Glomerular visceral epithelial cell (primary cell): ENCODE measurements around the gene WDR83.
"Not testable (repeated sequence)": the region's sequence is repeated elsewhere in the genome, so short reads cannot be mapped to it uniquely, and the experiment has no call there.

Source experiments
- DNase-seq: peaks from one replicate; pipeline ENCODE4 v3.0.0-alpha.2; 2016; ENCODE audit errors: extremely low spot score

WDR83 gene

GRCh38 chr19:12656899-12657571 is 9.6 kb upstream of the WDR83 start:
- no peak for DNase-seq

- DNase-seq, result no peak
These were observed 8.6 kb upstream of the WDR83 start for GRCh38 chr19:12657966-12658365.

DNA sequence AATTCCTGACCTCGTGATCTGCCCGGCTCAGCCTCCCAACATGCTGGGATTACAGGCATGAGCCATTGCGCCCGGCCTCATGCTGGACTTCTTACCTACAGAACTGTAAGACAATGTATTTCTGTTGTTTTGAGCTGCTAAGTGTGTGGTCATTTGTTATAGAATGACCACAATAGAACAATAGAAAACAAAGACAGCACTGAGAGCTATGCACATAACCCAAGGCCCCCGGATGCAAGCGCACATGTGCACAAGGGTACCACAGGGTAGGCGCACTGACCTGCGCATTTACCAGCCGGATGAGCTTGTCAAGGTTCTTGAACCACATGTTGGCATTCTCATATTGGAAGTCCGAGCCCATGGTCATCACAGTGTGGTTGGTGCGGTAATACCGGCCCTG is 5.6 kb upstream of the WDR83 start:
- DNase-seq, result no peak

- DNase-seq, result no peak
These were observed 2.0 kb upstream of the WDR83 start for GRCh38 chr19:12664406-12665280.

DNA sequence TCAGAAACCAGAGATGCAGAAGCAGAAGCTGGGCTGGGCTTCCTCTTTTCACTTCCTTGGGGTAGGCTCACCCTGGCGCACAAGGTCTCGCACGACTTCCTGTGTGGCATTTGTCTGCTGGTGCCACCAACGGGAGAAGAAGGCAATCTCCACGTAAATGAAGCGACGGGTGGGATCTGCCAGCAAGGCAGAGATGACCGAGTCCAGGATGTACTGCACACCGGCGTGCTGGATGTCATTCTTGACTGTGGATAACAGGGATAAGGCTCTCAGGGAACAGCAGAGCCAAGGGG is 1.4 kb upstream of the WDR83 start:
- DNase-seq, result no peak

DNA sequence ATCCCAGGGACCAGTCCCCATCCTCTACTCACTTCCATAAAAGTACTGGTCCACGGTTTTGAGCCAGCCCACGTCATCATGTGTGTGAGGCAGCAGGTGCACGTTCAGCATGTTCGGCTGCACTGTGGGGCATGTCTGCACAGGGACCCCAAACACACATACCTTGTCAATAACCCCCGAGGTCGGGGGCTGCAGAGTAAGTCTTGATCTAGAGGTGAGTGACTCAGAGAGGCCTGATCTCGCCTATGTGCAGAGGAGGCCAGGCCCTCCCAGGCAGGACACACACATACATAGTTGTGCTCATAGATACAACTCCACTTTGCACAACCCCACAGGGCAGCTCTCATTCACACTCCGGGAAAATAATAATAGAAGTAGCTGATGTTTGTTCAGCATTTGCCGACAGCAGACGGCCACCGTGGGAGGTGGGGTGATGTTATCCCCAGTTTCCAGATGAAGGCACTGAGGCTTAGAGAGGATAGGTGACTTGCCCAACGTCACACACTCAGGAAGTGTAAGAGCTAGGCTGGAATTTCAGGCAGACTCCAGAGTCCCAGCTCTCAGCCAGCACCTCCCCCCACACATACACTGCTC is 839 bp upstream of the WDR83 start:
- no peak for DNase-seq

- no peak for DNase-seq
These were observed 1.2 kb downstream of the WDR83 start for GRCh38 chr19:12667731-12668302.

DNA sequence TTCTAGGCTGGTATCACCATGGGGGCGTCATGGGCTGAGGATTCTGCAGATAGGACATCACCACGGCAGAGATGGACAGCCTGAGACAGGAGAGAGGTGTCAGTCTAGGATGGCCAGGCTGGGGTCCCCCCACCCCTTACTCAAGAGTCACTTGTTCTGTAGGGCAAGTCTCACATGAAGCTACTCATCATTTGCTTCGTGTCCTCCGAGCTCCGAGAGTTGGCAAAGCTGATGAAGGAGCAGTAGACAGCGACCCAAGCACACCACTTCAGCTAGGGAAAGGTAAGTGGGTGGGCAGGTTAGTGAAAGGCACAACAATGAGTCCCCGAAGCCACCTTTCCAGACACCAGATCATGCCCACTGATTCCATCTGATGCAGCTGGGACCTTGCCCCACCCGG is 1.7 kb downstream of the WDR83 start:
- no peak for DNase-seq

- DNase-seq, result peak; percentile 62
These were observed 2.3 kb downstream of the WDR83 start for GRCh38 chr19:12668932-12669269.

DNA sequence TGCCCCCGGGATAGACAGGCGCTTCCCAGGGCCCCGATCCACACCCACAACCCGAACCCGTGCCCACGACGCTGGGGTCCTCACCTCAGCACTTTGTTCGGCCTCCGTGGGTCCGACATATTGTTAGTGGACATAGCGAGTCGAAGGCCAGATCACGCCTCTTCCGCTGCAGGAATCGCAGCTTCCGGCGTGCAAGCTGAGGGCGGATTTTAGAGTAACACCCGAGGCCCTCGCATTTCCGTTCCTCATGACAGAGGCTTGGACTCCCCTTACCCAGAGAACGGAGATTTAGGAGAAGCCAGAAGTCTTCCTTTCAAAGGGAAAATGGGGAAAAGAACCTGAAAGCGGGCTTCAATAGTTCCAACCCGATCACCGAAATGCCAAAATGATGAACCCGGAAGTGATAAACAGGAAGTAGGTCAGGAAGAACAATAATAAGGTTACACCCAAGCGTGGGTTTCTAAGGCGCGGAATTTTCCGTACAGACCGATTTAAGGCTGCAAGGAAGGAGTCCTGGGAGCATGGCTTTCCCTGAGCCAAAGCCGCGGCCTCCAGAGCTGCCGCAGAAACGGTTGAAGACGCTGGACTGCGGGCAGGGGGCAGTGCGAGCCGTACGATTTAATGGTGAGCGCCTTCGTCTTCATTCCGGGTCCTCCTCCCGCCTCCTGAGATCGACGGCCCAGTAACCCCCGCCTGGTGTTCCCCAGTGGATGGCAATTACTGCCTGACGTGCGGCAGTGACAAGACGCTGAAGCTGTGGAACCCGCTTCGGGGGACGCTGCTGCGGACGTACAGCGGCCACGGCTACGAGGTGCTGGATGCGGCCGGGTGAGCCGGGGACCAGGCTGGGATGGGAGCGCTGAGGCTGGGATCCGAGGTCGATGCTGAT is 2.9 kb downstream of the WDR83 start:
- peak; percentile 79 for DNase-seq

- DNase-seq, result no peak
These were observed 3.7 kb downstream of the WDR83 start for GRCh38 chr19:12670159-12670928.

- DNase-seq, result no peak
These were observed 6.1 kb downstream of the WDR83 start for GRCh38 chr19:12672744-12673143.

DNA sequence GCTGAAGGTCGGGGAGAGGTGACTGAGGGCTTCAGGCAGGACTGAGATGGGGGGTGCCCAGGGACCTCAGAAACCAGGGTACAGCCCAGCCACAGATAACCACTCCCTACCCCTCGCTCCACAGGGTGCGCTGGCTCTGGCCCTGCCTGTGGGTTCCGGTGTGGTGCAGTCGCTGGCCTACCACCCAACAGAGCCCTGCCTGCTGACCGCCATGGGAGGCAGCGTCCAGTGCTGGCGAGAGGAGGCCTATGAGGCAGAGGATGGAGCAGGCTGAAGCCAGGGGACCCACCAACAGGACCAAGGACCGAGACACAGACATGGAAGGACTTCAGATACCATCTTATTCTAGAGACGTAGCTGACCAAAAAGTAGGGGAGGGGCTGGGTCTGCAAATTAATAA is 8.8 kb downstream of the WDR83 start:
- no peak for DNase-seq

DNA sequence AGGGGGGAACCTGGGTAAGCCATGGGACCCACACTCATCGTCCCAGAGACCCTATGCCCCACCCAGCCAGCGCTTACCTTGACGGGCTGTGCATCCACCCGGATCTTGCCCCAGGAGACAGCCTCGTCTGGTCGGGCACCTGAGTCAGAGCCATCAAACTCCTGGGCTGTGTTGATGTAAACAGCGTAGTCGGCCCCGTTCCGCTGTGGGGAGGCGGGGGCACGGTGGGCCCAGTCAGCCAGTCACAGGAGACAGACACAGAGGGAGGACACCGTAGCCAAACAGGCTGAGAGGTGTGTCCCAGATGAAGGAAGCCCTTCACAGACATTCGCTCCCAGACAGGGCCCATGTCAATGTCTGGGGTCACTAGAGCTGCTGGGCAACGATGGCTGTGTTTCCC is 9.3 kb downstream of the WDR83 start:
- no peak for DNase-seq

GRCh38 chr19:12676384-12676792 is 9.8 kb downstream of the WDR83 start:
- DNase-seq, result peak; percentile 85

GRCh38 chr19:12676928-12677327 is 10.3 kb downstream of the WDR83 start:
- no peak for DNase-seq

- not testable (repeated sequence) for DNase-seq
These were observed 11.4 kb downstream of the WDR83 start for GRCh38 chr19:12678039-12678438.

GRCh38 chr19:12680034-12680433 is 13.4 kb downstream of the WDR83 start:
- DNase-seq, result no peak

- peak; percentile 99 for DNase-seq
These were observed 14.7 kb downstream of the WDR83 start, which contains the start of gene DHPS for GRCh38 chr19:12681074-12681987. Gene DHPS, minus strand, starts transcription at chr19:12681880. Its CDS starts 114 bp downstream, at chr19:12681766.

- DNase-seq, result no peak
These were observed 19.2 kb downstream of the WDR83 start for GRCh38 chr19:12685831-12686230.
